Activated CD4-positive, alpha-beta T cell treated with anti-CD3 and anti-CD28 coated beads for 4 hours (primary cell): ENCODE measurements around the gene PLCB2.

Experiments used
- DNase-seq, 2 donors: peaks; one replicate each; pipeline ENCODE4 v3.0.0-alpha.2; 2020

The PLCB2 gene

DNA sequence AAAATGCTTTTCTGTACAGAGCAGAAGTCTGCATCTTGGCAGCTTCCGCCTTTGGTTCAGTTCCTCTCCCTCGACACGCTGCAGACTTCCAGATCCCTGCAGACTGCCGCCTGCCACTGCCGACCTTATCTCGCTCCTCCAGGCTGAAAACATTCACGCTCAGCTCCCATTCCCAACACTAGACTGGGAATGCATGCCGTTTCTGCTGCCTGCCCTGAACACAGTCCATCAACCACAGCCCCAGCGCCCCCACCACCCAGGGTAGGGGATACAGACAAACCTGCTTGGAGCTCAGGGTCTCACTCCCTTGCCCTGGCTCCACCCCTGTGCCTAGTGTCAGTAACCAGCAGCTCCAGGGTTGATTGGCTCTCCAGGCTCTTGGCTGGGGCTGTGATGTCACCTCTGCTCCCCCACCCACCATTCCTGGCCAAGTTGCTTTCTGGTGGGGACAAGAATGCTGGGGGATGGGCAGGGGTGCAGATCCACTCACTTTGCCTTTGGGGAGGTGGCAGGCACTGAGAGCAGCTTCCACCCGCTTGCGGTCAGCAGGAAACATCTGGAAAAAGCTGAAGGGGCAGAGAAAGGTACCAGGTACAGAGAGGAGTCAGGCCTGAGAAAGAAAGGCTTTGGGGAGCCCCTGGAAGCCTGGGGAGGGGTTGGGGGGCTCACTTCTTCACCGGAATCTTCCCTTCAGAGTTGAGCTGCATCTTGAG lies 6.1 kb downstream of the PLCB2 start:
- no peak for DNase-seq

- no peak for DNase-seq
These were observed 7.0 kb downstream of the PLCB2 start for GRCh38 chr15:40300771-40301170.

GRCh38 chr15:40300367-40300766 lies 7.4 kb downstream of the PLCB2 start:
- DNase-seq: no peak

DNA sequence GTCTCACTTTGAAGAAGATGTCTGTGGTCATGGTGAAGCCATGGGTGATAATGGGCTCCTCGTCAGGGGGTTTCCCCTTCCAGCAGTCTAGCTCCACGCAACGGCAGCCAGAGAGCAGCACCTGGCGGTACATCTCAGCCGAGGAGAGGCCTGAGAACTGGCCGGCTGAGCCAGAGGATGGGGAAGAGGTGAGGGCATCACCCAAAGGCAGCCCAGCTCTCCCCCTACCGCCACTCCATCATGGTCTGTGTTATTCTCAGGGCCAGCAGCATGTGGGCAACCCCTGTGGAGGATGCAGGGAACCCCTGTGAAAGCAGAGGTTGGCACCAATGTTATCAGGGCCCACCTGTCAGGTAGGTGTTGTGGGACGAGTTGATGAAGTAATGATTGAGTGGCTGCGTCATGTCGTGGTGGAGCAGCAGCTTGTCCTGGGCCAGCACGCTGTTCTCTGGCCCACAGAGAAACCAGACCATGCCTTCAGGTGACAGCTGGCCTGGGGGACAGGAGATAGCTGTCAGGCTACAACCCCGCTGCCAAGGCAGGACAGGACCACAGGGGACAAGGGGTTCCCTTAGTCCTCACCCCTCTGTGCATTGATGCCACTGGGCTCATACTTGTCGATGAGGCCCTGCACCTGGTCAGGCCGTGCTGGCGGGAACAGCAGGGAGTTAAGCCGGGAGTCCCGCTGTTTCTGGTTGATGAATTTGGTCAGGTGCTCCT lies 9.4 kb downstream of the PLCB2 start:
- DNase-seq: no peak

DNA sequence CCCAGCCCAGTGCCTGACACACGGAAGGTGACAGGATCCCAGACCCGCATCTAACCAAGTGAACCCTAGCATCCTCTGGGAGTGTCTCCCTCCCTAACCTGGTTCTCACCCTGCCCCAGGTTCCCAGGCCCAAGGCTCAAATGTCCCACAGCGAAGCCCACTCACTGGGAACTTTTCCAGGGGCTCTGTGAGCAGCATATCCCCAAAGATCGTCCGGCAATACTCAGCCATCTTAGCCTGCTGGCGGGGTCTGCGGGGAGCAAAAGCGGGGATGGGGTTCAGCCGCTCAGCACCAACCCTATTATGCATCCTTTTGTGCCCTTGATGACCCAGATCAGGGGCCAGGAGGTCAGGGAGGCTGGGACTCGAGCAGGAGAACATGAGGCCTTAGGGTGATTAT lies 10.4 kb downstream of the PLCB2 start:
- DNase-seq: no peak

DNA sequence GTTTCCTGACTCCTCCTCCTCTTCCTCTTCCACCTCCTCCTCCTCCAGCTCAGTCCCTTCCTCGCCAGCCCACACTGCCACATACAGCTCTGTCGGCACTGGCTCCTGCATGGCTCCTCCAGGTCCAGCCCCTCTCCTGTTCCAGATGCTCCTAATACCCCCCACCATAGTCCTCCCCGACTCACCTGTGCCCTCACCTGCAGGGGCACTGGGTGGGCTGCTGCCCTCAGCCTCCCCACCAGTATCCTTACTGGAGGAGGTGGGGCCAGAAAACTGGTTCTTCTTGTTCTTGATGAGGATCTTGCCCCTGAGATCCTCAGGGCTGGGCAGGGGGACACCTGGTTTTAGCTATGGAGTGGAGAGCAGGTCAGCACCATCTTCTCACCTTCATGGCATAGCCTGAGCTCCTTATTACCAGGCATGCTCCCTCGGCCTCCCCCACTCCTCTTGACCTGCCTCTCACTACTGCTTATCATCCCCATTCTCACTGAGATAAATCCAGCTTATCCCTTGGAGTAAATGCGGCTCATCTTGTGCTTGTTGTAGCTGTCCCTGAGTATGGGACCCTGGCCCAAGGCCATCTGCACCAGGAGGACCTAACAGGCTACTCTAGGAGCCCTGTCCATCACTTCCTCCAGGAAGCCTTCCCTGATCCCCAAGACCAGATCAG lies 11.0 kb downstream of the PLCB2 start:
- no peak for DNase-seq

- DNase-seq: no peak
These were observed 11.7 kb downstream of the PLCB2 start for GRCh38 chr15:40295877-40296560.

GRCh38 chr15:40295297-40295696 lies 12.4 kb downstream of the PLCB2 start:
- no peak for DNase-seq

DNA sequence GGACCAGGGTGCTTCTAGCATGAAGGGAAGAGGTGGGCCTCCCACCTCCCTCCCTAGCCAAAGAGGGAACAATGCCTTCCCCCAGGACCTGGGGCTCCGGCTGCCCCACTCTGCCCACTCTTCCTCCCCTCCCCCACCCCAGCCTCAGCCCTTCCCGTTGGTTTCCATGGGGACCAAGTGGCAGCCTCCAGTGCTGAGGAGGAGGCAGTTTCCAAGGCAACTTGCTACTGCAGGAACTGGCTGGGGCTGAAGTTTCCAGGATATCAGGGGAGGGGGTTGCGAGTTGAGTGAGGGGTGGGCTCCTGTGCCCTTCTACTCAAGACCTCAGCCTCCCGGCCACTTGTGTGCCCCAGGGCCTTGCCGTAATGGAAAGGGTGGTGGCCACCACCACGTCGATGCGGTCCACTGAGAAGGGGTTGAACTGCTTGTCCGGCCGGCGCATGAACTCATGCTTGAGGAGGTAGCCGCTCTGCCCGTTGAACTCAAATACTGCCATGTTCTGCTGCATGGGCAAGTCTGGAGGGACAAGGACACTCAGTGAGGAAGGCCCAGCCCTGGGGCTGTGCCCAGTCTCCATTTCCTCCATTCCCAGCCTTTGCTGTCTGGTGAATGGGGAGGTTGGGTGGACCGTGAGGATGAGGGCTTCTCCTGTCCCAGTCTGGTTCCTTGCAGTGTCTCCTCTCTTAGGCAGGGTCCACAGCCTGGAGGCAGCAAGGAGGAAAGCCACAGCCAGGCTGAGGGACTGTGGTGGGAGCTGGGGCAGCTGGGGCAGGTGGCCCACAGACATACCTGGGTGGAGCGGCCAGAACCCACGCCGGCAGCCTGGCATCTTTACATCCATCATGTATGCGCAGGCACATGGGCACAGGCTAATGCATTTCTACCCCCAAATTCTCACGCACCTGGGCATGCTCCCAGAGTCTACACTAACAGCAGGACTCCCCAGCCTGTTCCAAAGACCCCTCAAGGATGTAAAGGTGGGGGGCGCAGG lies 13.5 kb downstream of the PLCB2 start:
- DNase-seq: no peak

- DNase-seq: no peak
These were observed 14.7 kb downstream of the PLCB2 start for GRCh38 chr15:40293006-40293405.

GRCh38 chr15:40292246-40292645 lies 15.5 kb downstream of the PLCB2 start:
- no peak for DNase-seq

DNA sequence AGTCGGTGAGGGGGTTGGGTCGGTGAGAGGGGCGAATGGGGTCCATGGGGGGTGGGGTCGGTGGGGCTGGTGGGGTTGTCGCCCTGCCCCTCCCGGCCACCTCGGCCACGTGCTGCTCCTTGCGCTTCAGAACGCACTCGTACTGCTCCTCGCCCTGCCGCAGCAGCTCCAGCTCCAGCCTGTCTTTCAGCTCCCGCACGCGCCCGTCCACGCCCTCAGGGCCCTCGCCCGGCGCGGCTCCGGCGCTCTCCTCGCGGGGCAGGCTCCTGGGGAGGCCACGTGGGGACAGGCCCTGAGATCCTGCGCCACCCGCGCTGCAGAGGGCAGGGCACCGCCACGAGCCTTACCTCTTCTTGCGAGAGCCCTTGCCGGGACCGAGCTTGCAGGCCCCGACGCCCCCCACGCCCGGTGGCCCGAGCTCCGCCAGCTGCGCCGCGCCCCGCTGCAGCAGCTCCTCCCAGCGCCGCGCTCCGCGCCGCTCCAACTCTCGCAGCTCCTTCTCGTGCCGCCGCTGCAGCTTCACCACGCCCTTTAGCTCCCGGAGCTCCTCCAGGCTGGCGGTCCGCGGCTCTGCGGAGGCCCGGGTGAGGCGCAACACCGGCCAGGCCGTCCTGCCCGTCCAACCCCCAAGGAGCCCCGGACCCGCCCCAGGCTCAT lies 16.7 kb downstream of the PLCB2 start:
- no peak for DNase-seq

DNA sequence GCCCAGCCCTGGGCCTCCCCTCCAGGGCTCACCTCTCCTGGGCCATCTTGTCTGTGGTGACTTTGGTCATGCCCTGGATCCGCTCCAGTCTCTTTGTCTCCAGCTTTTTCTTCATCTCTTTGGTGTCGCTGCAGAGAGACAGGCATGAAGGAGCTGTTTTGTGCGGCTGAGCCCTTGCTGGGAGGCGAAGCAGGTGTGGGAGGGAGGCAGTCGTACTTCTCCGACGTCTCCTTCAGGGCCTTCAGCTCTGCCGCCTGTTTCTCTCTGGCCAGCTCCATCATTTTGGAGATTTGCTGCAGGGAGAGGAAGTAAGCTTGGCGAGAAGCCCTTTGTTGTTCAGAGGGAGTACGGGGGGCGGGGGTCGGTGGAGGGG lies 17.2 kb downstream of the PLCB2 start:
- no peak for DNase-seq

DNA sequence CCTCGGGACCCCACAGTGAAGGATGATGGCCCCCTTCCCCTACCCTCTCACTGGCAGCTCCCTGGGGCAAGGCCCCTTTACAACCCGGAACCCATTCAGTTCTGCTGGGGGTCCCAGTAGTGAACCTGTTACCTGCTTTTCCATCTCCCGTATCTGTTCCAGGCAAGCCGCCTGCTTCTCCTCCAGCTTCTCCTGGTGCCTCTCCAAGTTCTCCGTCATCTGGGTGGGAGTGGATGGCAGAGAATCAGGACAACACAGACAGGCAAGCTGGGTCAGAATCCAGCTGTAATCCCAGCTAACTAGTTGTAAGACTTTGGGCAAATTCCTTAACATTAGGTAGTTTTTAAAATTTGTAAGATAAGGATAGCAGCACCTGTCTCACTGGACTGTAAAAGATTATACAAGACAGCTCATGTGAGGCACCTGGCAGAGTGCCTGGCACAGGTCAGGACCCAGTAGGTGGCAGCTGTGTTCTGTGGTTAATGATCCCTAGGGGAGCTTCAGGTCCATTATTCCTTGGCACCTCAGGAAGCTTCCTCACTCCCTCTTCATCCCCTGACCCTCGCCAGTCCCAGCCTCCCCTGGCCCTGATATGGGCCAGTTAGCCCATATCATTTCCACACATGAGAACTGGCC lies 18.5 kb downstream of the PLCB2 start:
- no peak for DNase-seq

GRCh38 chr15:40287968-40288367 lies 19.8 kb downstream of the PLCB2 start:
- no peak for DNase-seq

DNA sequence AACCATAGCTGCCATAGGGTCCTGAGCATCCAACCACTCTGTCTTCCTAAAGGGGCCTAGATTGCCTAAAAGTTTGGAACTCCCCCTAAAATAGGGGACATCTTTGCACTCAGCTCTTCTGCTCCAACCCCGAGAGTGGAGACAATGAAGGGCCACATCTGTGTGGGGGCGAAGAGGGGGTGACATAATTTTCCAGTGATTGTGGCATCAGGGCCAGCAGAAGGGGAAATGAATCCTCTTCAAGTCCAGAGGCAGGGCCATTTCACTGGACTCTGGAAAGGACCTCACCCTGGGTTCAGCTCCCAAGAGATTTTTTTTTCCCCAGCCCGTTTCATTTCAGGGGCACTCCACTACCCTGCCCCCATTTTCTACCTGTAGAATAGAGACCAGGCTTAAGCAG lies 20.2 kb downstream of the PLCB2 start:
- no peak for DNase-seq

GRCh38 chr15:40286794-40287193 lies 20.9 kb downstream of the PLCB2 start:
- no peak for DNase-seq

GRCh38 chr15:40286061-40286532 lies 21.6 kb downstream of the PLCB2 start:
- no peak for DNase-seq

DNA sequence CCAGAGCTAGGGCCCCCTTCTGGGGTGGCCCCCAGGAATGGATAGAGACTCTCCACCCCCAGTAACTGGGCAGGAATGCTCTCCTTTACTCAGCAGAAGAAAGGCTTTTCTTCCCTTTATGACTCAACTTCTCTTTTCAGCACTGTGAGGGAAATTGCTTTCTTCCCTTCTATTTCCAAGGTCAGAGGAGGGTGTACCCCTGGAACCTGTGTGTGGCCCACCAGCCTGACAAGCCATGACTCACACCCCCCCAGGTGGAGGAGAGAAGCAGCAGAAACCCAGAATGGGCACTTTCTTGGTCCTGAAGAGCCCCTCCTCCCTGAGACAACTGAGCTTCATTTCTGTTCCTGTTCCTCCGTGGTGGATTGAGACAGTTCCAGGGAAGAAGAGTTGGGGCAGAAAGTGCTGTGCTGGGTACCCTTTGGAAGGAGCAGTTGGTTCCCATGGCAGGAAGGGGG lies 22.2 kb downstream of the PLCB2 start:
- DNase-seq: no peak

DNA sequence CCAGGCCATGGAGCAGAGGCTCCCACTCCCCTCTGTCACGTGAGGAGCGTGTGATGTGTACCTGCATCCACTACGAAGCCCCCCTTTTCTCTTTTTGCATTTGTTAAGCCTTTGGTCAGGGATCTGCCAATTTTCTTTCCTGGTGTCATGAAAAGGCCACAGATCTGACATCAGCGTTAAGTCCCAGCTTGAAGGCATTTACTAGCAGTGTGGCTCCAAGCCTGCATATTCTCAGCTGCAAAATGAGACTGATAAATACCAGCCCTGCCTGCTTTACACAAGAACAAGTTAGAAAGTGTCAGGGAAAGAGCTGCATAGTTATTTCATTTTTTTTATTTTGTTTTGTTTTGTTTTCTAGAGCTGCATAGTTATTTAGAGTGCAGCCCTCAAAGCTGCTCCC lies 22.6 kb downstream of the PLCB2 start:
- DNase-seq: no peak
